Measurements from ENCODE around the gene UNC93A.

DNA sequence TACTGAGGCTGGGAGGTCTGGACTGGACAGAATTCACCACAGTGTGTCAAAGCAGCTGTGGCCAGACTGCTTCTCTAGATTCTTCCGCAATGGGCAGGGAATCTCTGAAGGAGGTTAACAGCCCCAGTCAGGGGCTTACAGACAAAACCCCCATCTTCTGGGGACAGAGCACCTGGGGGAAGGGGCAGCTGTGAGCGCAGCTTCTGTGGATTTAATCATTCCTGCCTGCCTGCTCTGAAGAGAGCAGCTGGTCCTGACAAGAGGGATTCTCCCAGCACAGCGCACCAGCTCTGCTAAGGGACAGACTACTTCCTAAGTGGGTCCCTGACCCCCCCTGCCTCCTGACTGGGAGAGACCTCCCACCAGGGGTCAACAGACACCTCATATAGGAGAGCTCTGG is 32.5 kb upstream of the UNC93A start:
- TF ChIP-seq, protein P1, sequence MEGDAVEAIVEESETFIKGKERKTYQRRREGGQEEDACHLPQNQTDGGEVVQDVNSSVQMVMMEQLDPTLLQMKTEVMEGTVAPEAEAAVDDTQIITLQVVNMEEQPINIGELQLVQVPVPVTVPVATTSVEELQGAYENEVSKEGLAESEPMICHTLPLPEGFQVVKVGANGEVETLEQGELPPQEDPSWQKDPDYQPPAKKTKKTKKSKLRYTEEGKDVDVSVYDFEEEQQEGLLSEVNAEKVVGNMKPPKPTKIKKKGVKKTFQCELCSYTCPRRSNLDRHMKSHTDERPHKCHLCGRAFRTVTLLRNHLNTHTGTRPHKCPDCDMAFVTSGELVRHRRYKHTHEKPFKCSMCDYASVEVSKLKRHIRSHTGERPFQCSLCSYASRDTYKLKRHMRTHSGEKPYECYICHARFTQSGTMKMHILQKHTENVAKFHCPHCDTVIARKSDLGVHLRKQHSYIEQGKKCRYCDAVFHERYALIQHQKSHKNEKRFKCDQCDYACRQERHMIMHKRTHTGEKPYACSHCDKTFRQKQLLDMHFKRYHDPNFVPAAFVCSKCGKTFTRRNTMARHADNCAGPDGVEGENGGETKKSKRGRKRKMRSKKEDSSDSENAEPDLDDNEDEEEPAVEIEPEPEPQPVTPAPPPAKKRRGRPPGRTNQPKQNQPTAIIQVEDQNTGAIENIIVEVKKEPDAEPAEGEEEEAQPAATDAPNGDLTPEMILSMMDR (IDR thresholded peaks at IDR 0.05), result no peak
- no peak for TF ChIP-seq POLR2A (IDR thresholded peaks at IDR 0.05)
